NCI-H1436 treated with DMSO at 0.1 percent for 48 hours (cell line): ENCODE data around the gene EYA2.

ENCODE experiments used
- DNase-seq: peaks from one replicate; lab custom pipeline; 2025; lab: John Stamatoyannopoulos, UW

EYA2 gene

DNA sequence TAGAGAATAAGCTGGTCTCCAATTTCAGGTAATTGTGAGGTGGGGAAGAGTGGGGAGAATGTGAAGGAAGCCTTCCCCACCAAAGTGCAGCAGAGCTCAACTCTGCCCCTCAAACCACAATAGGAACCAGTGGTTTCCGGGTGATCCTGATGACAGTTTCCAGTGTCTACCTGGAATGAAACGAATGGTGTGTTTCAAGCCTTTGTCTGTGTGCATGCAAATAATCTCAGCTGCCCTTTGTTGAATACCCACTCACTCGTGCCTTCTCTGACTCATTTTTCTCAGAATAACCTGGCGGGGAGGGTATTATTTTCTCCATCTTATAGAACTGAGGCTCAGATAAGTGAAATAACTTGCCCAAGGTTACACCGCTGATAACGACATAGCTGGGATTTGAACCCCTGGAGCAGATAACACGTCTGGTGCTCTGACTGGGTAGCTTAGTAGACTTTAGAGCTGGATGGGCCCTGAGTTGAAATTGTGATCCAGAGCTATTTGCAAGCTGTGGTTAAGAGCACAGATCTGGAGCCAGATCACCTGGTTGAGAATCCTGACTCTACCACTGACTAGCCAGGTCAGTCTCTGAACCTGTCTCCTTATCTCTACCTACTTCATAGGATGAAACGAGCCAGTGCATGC lies 85.1 kb downstream of the EYA2 start:
- DNase-seq, result no peak

DNA sequence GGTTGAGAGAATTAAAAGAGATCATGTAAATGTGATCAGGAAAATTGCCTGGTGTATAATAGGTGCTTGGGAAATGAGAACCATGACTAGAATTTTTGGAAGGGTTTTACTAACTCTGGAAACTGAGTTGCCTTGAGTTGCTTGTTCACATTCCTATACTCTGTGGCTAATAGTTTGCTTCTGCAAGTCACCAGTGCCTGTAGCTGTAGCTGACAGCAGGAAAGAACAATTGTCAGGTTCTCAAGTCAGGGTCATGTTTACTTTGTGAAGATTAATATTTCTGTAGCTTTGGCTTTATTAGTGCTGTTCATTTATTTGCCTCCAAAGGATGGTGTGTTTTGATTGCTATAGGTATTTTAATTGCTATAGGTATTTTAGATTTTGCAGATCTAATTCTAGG lies 86.5 kb downstream of the EYA2 start:
- DNase-seq, result no peak

DNA sequence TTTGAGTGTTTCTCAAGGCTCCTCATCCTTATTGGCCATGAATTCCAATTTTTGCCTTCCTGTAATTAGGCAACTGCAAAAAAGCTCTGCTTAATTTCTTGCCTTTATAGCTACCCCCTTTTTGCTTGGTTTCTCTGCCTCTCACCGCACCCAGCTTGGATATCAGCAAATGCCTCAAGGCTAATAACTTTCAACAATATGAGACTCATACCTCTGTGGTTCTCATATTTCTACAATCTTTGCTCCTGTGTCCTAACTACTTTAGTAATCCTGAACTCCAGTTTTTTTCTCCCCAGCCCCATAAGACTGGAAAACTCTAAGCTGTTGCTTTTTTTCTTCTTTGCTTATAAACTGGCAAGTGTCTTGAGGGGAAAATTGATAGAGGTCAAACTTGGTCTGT lies 88.8 kb downstream of the EYA2 start:
- no peak for DNase-seq

DNA sequence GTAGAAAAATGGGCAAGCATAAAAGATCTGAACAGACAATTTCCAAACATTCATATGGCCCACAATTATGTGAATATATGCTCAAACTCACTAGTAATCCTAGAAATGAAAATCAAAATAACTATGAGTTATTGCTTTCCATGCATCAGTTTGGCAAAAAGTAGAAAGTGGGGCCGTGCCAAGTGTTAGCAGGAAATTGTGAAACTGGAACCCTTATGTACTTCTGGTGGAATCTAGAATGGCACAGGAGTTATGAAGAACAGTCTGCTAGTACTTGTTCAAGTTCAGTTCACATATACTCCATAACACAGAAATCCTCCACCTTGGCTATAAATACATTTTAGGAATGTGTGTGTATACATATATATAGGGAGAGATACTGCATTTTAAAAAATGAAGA lies 89.8 kb downstream of the EYA2 start:
- no peak for DNase-seq

- no peak for DNase-seq
Measured at GRCh38 chr20:46985250-46985649, 90.6 kb downstream of the EYA2 start.

GRCh38 chr20:46985671-46986070 lies 91.0 kb downstream of the EYA2 start:
- DNase-seq, result no peak

DNA sequence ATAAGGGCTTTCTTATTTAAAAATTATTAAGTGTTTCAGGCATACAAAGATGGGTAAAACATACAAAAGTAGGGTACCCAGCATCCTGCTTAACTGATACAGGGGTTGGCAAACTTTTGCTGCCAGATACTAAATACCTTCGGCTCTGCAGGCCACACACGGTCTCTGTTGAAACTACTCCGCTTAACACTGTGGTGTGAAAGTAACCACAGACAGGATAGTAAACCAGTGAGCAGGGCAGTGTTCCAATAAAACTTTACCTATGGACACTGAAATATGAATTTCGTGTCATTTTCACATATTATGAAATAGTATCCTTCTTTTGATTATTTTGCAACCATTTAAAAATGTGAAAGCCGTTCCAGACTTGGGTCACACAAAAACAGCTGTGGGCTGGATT lies 92.4 kb downstream of the EYA2 start:
- DNase-seq, result no peak

GRCh38 chr20:46990017-46990595 lies 95.5 kb downstream of the EYA2 start:
- no peak for DNase-seq

- no peak for DNase-seq
Measured at GRCh38 chr20:46990596-46991104, 96.0 kb downstream of the EYA2 start.

GRCh38 chr20:46991168-46991567 lies 96.5 kb downstream of the EYA2 start:
- DNase-seq, result no peak

GRCh38 chr20:46991880-46992639 lies 97.4 kb downstream of the EYA2 start:
- no peak for DNase-seq

GRCh38 chr20:46992640-46993035 lies 98.0 kb downstream of the EYA2 start:
- no peak for DNase-seq

GRCh38 chr20:46993465-46994095 lies 98.9 kb downstream of the EYA2 start:
- DNase-seq, result no peak

- no peak for DNase-seq
Measured at GRCh38 chr20:46994341-46994740, 99.7 kb downstream of the EYA2 start.

DNA sequence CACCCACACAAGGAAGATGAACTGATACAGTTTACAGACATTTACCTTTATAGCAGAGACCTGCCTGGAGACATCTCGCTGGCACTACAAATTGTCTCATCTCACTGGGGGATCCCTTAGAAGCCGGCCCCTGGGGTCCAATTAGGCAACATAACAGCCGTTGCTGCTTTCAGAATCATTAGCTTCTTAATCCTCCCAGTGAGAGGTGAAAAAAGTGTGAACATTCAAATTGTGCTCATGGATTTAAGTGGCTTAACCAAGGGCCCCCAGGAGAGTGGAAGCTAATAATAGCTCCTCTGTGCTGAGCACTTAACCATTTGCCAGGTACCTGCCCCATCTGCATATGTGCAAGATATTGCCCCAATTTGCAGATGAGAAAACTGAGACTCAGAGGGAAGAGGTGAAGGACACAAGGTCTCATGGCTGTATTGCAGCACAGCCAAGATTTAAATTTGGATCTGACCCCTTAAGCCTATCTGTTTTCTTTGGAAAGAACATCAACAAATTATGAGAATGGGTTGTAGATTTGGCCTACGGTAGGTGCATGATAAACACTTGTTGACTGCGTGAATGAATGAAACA lies 101.0 kb downstream of the EYA2 start:
- DNase-seq, result peak; percentile 69

DNA sequence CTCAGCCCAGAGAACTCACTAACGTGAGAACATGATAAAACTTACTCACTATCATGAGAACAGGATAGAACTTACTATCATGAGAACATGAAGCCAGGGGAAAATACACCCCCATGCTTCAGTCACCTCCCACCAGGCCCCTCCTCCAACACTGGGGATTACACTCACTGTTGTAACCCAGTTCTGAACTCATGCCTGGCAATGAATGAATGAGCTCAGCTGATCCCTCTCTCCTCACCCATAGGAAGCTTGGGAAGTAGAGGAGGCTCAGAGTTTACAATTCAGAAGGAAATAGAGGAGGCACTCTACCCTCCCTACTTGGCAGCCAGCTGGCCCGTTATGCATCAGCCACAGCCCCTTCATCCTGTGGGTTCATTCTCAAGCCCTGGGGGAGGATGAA lies 102.5 kb downstream of the EYA2 start:
- no peak for DNase-seq

DNA sequence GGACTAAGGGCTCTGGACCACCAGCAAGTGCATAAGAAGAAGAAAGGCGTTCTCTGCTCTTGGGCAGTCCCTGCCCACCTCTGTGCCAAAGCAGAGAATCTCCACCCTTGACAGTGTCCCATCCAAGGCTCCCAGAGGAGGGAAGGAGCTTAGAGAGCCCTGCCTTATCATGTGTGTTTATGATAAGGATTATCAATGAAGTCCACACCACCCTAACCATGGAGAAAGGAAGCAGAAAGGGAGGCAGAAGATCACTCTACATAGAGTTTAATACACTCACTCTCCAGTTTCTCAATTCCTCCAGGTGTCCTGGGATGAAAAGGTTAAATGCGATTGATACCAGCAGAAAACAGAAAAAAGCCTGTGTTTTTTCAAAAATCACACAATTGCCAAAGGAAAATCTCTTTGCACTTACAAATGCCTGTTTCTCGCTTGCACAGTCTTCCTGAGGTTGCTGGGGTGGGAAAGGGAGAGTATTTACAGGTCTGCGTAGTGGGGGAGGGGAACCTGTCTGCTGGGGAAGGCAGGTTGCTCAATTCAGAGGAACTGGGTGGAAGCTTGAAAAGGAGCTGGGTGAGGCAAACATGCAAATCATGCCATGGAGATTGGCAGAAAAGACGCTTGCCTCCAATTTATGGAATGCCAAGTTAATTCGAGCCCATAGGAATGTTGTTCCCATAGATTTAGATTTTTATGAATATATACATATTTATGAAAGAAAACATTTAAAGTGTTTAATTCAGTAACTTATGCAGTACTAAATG lies 104.0 kb downstream of the EYA2 start:
- DNase-seq, result no peak

DNA sequence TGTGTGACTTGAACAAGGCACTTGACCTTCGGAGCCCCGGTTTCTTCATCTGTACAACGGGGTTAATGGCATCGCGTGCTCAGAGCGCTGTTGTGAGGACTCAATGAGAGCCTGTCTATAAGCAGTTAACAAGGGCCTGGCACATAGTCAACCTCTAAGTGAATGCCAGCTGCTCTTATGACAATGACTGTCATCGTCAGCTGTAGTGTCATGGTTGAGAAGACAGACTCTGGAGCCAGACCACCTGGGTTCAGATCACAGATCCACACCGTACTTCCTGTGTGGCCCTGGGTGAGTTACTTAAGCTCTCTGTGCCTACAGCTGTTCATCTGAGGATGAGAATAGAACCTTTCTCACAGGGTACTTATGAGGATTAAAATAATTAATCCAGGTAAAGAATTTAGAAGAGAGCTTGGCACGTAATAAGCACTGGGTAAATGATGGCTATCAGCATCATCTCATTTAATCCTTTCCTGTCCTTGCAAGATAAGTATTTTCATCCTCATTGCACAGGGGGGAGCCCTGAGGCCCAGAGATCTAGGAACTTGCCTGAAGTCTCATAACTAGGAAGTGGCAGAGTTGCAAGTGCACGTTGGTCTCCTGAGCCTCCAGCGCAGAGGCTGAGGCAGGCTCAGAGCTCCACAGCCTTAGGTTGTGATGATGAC lies 105.3 kb downstream of the EYA2 start:
- DNase-seq, result no peak

DNA sequence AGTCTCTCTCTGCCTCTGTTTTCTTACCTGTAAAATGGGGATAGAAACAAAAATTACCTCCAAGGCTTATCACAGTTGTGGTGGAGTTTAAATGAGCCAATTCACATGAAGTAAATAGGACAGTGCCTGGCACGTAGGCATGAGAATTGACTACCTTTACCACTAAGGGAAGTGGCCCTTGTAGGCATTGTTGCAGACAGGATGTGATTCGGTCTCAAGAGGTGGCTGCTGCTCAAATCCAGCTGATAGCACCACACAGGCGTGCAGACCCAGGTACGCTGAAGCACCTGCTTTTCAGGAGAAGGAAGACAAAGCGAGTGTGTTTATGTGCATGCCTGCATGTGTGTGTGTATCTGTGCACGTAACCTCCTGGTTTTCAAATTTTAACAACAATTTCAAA lies 108.6 kb downstream of the EYA2 start:
- DNase-seq, result no peak

- no peak for DNase-seq
Measured at GRCh38 chr20:47004179-47004578, 109.5 kb downstream of the EYA2 start.
